Stimulated activated CD4-positive, alpha-beta T cell treated with anti-CD3 and anti-CD28 coated beads, Interleukin-2, amount 100 ng/mL, for 24 hours (primary cell): ENCODE data around the gene ATG2B.
"Not testable (repeated sequence)": the region's sequence is repeated elsewhere in the genome, so short reads cannot be mapped to it uniquely, and the experiment has no call there.

Experiments
- DNase-seq, 2 donors: peaks; one replicate each; pipeline ENCODE4 v3.0.0-alpha.2; 2020

Gene ATG2B

GRCh38 chr14:96376093-96376492 is 13.0 kb upstream of the ATG2B start:
- DNase-seq, result no peak

DNA sequence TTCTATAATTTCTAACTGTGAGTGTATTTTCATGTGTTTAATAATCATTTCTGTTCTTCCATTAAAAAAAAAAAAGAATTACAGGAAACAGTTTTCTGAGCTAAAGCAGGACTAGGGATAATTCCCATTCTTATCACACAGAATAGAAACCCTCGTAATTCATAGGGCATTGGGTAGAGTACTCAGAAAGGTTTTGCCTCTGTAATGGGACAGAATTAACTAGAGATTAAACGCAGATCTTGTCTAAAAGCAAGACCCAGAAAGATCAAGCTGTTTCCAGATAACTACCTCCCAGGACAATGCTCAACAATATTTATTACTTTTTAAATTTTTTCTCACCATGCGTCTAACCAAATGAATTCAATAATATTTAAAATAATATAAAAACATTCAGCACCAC is 10.4 kb upstream of the ATG2B start:
- no peak for DNase-seq

GRCh38 chr14:96370528-96370927 is 7.4 kb upstream of the ATG2B start:
- no peak for DNase-seq

- DNase-seq, result no peak
Measured at GRCh38 chr14:96368534-96368933, 5.4 kb upstream of the ATG2B start.

DNA sequence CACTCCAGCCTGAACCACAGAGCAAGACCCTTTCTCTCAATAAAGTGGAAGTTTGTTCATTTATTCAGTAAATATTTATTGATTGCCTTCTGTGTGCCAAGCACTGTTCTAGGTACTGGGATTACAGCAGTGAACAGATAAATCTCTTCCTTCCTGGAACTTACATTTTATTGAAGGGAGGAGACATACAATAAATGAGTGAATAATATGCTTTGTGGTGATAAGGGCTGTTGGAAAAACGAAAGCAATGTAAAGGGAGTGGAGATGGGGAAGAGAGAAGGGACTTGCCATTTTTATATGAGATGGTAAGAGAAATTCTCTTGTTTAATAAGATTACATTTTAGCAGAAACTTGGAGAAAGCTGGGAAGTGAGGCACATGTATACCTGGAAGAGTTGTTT is 1.8 kb upstream of the ATG2B start:
- no peak for DNase-seq

GRCh38 chr14:96363751-96364336 is 703 bp upstream of the ATG2B start:
- peak; percentile 46 to 47 for DNase-seq

GRCh38 chr14:96362071-96362964 is 823 bp downstream of the ATG2B start:
- peak; percentile 35 to 59 for DNase-seq

DNA sequence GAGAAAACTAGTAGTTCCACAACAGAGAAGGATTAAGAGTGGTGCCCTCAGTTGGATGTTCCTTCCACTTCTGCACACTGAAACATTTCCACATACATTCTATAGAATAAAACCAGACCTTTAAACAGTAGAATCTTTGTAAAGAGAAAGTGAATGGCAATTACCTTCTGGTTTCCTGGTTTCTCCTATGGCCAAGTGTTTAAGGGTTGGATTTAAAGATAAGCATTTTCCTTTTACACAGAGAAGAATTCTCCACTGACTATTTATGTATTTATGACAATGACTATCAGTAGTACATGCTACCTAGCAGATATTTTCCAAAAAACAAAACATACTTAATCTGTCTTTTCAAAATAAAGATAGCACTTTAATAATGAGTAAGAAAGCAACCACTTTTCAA is 3.2 kb downstream of the ATG2B start:
- no peak for DNase-seq

DNA sequence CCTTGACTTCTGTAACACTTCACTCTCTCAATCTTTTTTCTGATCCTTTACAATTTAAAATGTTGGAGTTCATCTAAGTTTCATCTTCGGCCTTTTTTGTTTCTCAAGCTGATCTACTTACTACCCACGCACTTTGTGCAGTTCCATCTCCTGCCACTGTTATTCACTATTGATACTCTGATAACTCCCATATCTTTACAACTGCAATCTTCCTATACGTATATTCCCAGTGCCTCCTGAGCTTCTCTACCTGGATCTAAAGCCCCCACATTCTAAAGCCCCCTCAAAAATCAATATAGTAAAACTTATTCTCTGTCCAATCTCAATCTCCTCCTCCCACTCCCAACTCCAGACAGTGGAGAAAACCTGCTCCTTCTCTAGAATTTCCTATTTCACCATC is 5.9 kb downstream of the ATG2B start:
- no peak for DNase-seq

DNA sequence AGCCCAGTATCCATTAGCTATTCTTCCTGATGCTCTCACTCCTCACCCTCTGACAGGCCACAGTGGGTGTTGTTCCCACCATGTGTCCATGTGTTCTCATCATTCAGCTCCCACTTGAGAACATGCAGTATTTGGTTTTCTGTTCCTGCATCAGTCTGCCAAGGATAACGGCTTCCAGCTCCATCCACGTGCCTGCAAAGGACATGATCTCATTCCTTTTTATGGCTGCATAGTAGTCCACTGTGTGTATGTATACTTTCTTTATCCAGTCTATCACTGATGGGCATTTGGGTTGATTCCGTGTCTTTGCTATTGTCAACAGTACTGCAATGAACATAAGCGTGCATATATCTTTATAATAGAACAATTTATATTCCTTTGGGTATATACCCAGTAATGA is 8.9 kb downstream of the ATG2B start:
- DNase-seq, result no peak

GRCh38 chr14:96352708-96353107 is 10.4 kb downstream of the ATG2B start:
- DNase-seq, result no peak

GRCh38 chr14:96351986-96352385 is 11.2 kb downstream of the ATG2B start:
- no peak for DNase-seq

GRCh38 chr14:96349286-96350075 is 13.7 kb downstream of the ATG2B start:
- DNase-seq, result no peak

DNA sequence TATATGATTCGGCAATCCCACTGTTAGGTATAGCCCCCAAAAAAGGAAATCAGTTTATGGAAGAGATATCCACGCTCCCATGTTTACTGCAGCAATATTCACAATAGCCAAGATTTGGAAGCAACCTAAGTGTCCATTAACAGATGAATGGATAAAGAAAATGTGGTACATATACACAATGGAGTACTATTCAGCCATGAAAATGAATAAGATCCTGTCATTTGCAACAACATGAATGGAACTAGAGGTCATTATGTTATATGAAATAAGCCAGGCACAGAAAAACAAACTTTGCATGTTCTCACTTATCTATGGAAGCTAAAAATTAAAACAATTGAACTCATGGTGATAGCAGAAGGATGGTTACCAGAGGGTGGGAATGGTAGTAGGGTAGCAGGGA is 15.2 kb downstream of the ATG2B start:
- DNase-seq, result not testable (repeated sequence)

GRCh38 chr14:96345669-96346068 is 17.5 kb downstream of the ATG2B start:
- no peak for DNase-seq

GRCh38 chr14:96341323-96341722 is 21.8 kb downstream of the ATG2B start:
- no peak for DNase-seq

- no peak for DNase-seq
Measured at GRCh38 chr14:96338551-96338950, 24.6 kb downstream of the ATG2B start.

DNA sequence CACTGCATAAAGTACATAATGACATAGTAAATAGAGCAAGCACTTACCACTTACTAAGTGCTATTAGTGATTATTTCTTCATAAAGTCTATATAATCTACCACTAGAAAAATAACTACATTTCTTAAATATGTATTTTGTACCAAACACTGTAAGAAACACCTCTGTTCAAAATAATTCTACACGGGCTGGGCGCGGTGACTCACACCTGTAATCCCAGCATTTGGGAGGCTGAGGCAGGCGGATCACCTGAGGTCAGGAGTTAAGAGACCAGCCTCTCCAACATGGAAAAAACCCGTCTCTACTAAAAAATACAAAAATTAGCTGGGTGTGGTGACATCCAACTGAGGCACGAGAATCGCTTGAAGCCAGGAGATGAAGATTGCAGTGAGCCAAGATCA is 38.9 kb downstream of the ATG2B start:
- DNase-seq, result no peak

- no peak for DNase-seq
Measured at GRCh38 chr14:96320605-96321004, 42.5 kb downstream of the ATG2B start.

DNA sequence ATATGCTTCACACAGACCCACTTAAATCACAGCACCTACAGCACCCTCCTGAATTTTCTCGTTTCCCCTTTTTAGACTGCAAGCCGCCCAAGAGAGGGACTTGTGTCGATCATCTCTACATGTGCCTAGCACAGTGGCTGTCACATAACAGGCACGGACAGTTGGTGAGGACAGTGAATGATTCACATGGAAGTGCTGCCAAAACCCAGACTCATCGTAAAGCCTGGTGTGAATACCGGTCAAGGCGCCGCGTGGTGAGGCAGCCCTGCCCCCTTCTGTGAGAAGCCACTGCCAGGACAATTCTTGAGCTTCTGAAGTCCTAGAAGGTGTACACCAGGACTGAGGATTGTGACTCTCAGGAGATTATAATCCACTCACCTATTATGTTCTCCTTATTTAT is 44.3 kb downstream of the ATG2B start:
- no peak for DNase-seq

GRCh38 chr14:96316087-96316486 is 47.1 kb downstream of the ATG2B start:
- DNase-seq, result no peak

DNA sequence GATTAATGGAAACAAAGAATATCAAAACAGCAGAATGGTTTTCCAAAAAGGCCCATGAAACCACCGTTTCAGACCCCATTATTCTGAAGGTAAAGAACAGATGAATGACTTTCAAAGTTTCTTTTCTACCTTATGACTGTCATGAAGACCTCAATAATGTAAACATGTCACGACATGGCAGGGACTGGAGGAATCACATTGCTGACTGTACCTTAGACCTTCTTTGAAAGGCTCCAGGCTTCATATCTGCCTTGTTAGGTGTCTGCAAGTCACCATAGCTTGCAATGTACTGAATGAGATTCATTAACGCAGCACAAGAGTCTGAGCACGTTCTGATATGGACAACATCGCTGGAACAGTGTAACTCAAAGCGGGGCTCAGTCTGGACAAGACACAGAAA is 52.2 kb downstream of the ATG2B start:
- no peak for DNase-seq

DNA sequence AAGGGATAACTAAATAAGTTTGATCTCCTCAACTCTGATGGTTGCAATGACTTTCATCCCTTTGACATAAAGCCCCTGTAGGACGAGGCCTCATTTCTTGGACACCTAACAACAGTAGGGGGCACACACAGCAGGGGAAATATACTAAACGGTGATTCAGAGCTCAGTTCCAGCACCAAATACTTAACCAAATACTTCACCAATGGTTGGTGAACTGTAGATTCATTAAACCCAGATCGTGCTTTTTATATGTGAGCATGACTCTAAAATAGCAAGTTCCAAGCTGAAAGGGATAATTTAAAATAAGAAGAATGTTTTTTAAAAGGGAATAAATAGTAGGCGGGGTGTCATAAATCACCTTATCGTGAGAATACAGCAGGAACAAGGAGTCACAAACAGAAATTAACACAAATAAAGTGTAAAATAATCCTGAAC is 53.2 kb downstream of the ATG2B start:
- DNase-seq, result no peak
